HEK293T (cell line): Measurements from ENCODE around the gene BCR.

Experiments
- PKNOX1 ChIP-seq: fragments of 450-650 bp; IDR thresholded peaks from 2 replicates; pipeline ENCODE4 v1.6.1; 2016
- SP1 ChIP-seq: fragments of 450-650 bp; IDR thresholded peaks from 2 replicates; pipeline ENCODE4 v1.6.1; 2017
- SUZ12 ChIP-seq: fragments of 450-650 bp; IDR thresholded peaks from 2 replicates; pipeline ENCODE4 v1.6.1; 2016; ENCODE audit warnings: mild to moderate bottlenecking

- TF ChIP-seq SUZ12 = no peak
- TF ChIP-seq SP1 = no peak
- no peak for TF ChIP-seq PKNOX1
Observed at GRCh38 chr22:23184100-23184763, 3.9 kb downstream of the BCR start.
